Heart right ventricle (tissue), 16 donors: ENCODE results near the gene OR2A42. TPM values are rescaled to one million over a fixed set of nuclear protein-coding genes. Genes with fewer than 3 reads are reported as not detected.
"Not testable (repeated sequence)": the region's sequence is repeated elsewhere in the genome, so short reads cannot be mapped to it uniquely, and the experiment has no call there.

ENCODE experiments used
- ATAC-seq, 8 donors: fragments of 200-7000 bp; cut with Tn5 transposase; one replicate each; pipeline ENCODE4 v1.9.1; 2020; ENCODE audit warnings: mild to moderate bottlenecking in 8 of 8, moderate library complexity in 8 of 8, moderate number of reproducible peaks in 1 of 8
- DNase-seq, 2 donors: peaks; one replicate each; pipeline ENCODE4 v3.0.0-alpha.2; 2020
- H3K27ac ChIP-seq, 10 donors: fragments of 200-600 bp; sonication (generic) in 2 of 10; one replicate each; pipeline versions ENCODE4 v1.5.0 to v1.8.0; 2020 to 2022; ENCODE audit warnings: mild to moderate bottlenecking in 3 of 10
- H3K27me3 ChIP-seq, 7 donors: fragments of 200-600 bp; one replicate each; pipeline ENCODE4 v1.8.0; 2021 to 2022; ENCODE audit warnings: mild to moderate bottlenecking in 2 of 7
- H3K36me3 ChIP-seq, 9 donors: fragments of 200-600 bp; sonication (generic) in 1 of 9; one replicate each; pipeline versions ENCODE4 v1.5.0 to v1.8.0; 2020 to 2022; ENCODE audit warnings: mild to moderate bottlenecking in 2 of 9
- H3K4me1 ChIP-seq, 9 donors: fragments of 200-600 bp; sonication (generic) in 1 of 9; one replicate each; pipeline versions ENCODE4 v1.5.0 to v1.8.0; 2020 to 2022; ENCODE audit warnings: mild to moderate bottlenecking in 4 of 9
- H3K4me3 ChIP-seq, 10 donors: fragments of 200-600 bp; sonication (generic) in 2 of 10; one replicate each; pipeline versions ENCODE4 v1.5.0 to v1.8.0; 2020 to 2022; ENCODE audit warnings: mild to moderate bottlenecking in 7 of 10, moderate library complexity in 2 of 10
- H3K9me3 ChIP-seq, 11 donors: fragments of 200-600 bp in 10 of 11; sonication (generic) in 2 of 11; one replicate each; pipeline versions ENCODE4 v1.5.0 to v1.8.0; 2013 to 2022; ENCODE audit warnings: mild to moderate bottlenecking in 2 of 11, control low read depth in 1 of 11, moderate library complexity in 1 of 11
- WGBS, 2 donors: extraction: QIAGEN DNeasy Blood & Tissue Kit; methylation state at CpG; one replicate each; pipeline ENCODE4 v1.1.7; 2013; ENCODE audit warnings: inconsistent platforms in 1 of 2; 5-methylcytosine and 5-hydroxymethylcytosine counted together
- intact Hi-C, 10 donors: fragments of 100-400 bp; cut with DNase I; formaldehyde crosslinking; loops; one replicate each; pipeline versions ENCODE4 v1.11.1 to v1.14.2; 2022
- polyA plus RNA-seq, 2 donors: library from polyadenylated mRNA; stranded (reverse); fragments of 200-250 nt; gene quantifications; one replicate each; pipeline ENCODE4 v1.2.3, GENCODE V29; 2013
- total RNA-seq, 10 donors: library from RNA; stranded (reverse); fragmentation: NEBNext Ultra II Directional in 3 of 10; extraction: Animal tissue kit (Norgen Biotek cat#: 25700) in 3 of 10; gene quantifications; one replicate each; pipeline versions ENCODE4 v1.2.1 to v1.2.4, GENCODE V29; 2021 to 2023
- donor health status: Arrhythmogenic right ventricular cardiomyopathy.
- donor health status: ischemic (EF 13 %, LVEDD 7.1; RV severe dilation, severe dysfunction).
- donor health status: healthy with polysubstance abuse.
- donor health status: DM: no; HTN: yes; CAD: no.
- donor health status: DM: no; HTN: no; CAD: no.
- donor health status: ischemic (EF 25% LVEDD 6.9; RV normal size, moderate dysfunction).
- donor health status: ischemic (EF 25% LVEDD 5.7; RV mildly dilated, moderate dysfunction).
- donor health status: healthy.
- donor health status: DM: yes; HTN: yes; CAD: no.
- donor health status: Ischemic cardiomyopathy.
- donor health status: ischemic (EF 35%, LVEDD 5.7; RV mildly dilated, moderate dysfunction).
- donor health status: nonischemic (EF 11% LVEDD 7.7; RV severe dilation, severe dysfunction).
- donor health status: DM: yes; HTN: yes; CAD: no.
- donor health status: PGD.
- donor health status: ischemic (EF 29% LVEDD 5.4; RV normal size, mild dysfunction).
- donor health status: nonischemic (EF 23%, LVEDD 6.1; RV moderate dilation, normal function).

Gene OR2A42
- total and polyA plus RNA-seq, 12 donors = 0.01 to 0.07 (median 0.06) TPM; not detected in 8

DNA sequence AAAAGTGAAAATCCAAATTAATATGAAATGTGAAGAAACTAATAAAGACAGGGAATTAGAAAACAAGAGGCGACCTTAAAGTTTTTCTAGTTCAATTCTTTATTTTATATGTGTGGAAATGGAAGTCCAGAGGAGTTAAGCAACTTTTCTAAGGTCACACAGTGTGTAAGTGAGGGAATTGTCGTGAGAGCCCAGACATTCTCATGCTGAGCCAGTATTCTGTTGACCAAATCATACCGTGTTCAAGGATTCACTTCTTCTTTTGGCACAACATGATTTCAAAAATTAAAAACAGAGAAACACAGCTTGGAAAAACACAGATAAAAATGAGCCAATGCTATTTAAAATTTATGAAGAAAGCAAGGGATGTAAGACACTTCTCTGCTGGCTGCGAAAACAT, 12.5 kb downstream of the OR2A42 start:
- H3K4me3 ChIP-seq, H3K36me3 ChIP-seq, DNase-seq, ATAC-seq, H3K27ac ChIP-seq, H3K9me3 ChIP-seq, intact Hi-C loops, H3K4me1 ChIP-seq, H3K27me3 ChIP-seq: not testable (repeated sequence)
- 82 to 86% methylated on average over 3 of the region's 4 CpGs for WGBS, 2 donors

DNA sequence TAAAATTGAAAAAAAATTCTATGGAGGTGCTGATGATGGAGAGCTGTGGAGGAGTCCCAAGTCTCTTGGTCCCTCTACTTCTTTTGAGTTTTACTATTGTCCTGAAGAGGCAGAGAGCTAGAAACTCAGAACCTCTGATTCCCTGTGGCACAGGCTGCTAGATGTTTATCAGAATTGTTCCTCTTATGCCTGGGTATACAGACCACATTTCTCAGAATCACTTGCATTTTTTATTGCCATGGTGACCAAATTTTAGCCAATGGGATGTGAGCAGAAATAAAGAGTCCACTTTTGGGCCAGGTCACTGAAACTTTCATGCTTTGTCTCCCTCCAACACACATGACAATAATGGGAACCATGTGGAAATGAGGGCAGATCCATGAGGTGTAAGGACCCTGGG, 15.7 kb downstream of the OR2A42 start:
- H3K9me3 ChIP-seq, H3K27me3 ChIP-seq, DNase-seq, H3K27ac ChIP-seq, intact Hi-C loops, H3K4me3 ChIP-seq, ATAC-seq, H3K4me1 ChIP-seq, H3K36me3 ChIP-seq: not testable (repeated sequence)

- H3K4me1 ChIP-seq, H3K27me3 ChIP-seq, DNase-seq, H3K27ac ChIP-seq, ATAC-seq, intact Hi-C loops, H3K36me3 ChIP-seq, H3K4me3 ChIP-seq, H3K9me3 ChIP-seq: not testable (repeated sequence)
Observed at GRCh38 chr7:144220531-144220930, 18.9 kb downstream of the OR2A42 start.

- WGBS, 2 donors = no CpG with 5 or more reads among the region's 4 CpGs
Observed at GRCh38 chr7:144219149-144219548, 20.3 kb downstream of the OR2A42 start.

DNA sequence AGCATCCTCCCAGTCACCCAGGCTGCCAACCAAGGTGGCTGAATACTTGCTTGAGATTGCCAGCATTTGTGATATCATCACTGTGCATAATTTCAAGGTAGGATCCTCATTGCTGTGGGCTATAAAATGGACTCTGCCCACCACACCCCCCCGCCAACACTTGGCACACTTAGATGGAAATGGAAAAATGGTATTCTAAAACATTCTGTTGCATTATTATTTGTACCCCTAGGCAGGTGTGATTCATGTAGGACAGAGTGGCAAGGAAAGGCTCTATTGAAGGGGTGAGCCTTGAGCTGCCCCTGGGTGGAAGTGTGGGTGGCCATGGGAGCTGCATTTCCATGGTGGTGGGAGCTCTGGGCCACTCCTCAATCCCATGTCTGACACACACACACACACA, 20.8 kb downstream of the OR2A42 start:
- H3K4me1 ChIP-seq, ATAC-seq, intact Hi-C loops, H3K9me3 ChIP-seq, H3K4me3 ChIP-seq, H3K27ac ChIP-seq, DNase-seq, H3K36me3 ChIP-seq, H3K27me3 ChIP-seq: not testable (repeated sequence)
- 98 to 100% methylated on average over 1 of the region's 1 CpG for WGBS, 2 donors

More at GRCh38 chr7:144219149-144219548, 20.3 kb downstream of the OR2A42 start:
- intact Hi-C loops, H3K4me3 ChIP-seq, DNase-seq, ATAC-seq, H3K27me3 ChIP-seq, H3K36me3 ChIP-seq, H3K4me1 ChIP-seq, H3K27ac ChIP-seq, H3K9me3 ChIP-seq: not testable (repeated sequence)

- H3K4me1 ChIP-seq, DNase-seq, H3K36me3 ChIP-seq, H3K27ac ChIP-seq, intact Hi-C loops, H3K27me3 ChIP-seq, H3K4me3 ChIP-seq, H3K9me3 ChIP-seq: not testable (repeated sequence)
- peak in 2 of 8 donors; percentile 9 to 26 for ATAC-seq
Observed at GRCh38 chr7:144217200-144217599, 22.2 kb downstream of the OR2A42 start.

- H3K9me3 ChIP-seq, H3K27me3 ChIP-seq, H3K36me3 ChIP-seq, H3K4me3 ChIP-seq, DNase-seq, H3K4me1 ChIP-seq, H3K27ac ChIP-seq, intact Hi-C loops: not testable (repeated sequence)
- ATAC-seq = peak in 1 of 8 donors; percentile 54
- WGBS, 2 donors = no CpG with 5 or more reads among the region's 5 CpGs
Observed at GRCh38 chr7:144205306-144205705, 34.1 kb downstream of the OR2A42 start.

DNA sequence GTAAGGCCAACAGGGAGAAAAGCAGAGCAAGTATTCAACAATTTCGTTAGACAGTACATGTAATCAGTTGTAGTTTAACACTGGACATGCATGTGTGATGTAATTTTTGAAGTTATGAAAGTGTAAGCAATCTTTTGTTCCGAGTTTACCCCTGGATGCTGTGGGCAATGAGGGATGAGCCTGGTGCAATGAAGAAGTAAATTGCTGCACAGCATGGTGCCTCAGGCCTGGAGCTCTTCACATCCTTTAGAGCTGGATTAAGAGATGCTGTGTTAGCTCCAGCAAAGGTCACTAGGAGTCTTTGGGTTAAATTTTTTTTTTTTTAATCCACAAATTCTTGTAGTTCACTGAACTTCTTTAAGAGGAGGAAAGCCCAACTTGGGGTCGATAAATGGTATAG, 36.3 kb downstream of the OR2A42 start:
- H3K36me3 ChIP-seq, intact Hi-C loops, H3K4me3 ChIP-seq, H3K27ac ChIP-seq, DNase-seq, H3K27me3 ChIP-seq, H3K4me1 ChIP-seq, H3K9me3 ChIP-seq, ATAC-seq: not testable (repeated sequence)
- no CpG with 5 or more reads among the region's 3 CpGs for WGBS, 2 donors

DNA sequence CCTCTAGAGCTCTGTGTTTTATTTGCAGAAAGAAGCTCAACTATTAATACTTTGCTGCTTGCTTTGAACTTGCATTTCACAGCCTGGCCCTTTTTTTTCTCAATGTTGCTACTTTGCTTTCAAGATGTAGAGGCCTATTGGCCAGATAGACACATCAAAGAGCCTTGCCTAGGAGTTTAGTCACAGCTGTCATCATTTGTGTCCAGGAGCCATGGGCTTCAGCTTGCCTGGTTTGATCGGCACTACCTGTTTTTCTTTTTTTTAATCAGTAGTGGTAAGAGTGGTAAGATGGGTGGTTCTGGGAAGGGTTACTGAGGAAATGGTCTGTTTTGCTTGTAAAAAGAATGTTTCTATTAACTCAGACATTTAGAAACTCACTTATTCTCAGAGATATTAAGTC, 37.4 kb downstream of the OR2A42 start:
- H3K4me1 ChIP-seq, H3K4me3 ChIP-seq, ATAC-seq, DNase-seq, H3K27ac ChIP-seq, intact Hi-C loops, H3K9me3 ChIP-seq, H3K36me3 ChIP-seq, H3K27me3 ChIP-seq: not testable (repeated sequence)
- WGBS, 2 donors = no CpG with 5 or more reads among the region's 1 CpG

- H3K9me3 ChIP-seq, DNase-seq, H3K36me3 ChIP-seq, intact Hi-C loops, H3K27me3 ChIP-seq, H3K4me3 ChIP-seq, H3K4me1 ChIP-seq, ATAC-seq, H3K27ac ChIP-seq: not testable (repeated sequence)
- 67 to 74% methylated on average over 3 of the region's 4 CpGs for WGBS, 2 donors
Observed at GRCh38 chr7:144198934-144199333, 40.5 kb downstream of the OR2A42 start.

- peak within 1 kb of the TSS in 3 of 10 donors; percentile 30 to 32 (median 31) for H3K4me3 ChIP-seq
- H3K27ac ChIP-seq, H3K4me1 ChIP-seq, DNase-seq, intact Hi-C loops, H3K27me3 ChIP-seq, H3K9me3 ChIP-seq, H3K36me3 ChIP-seq: not testable (repeated sequence)
- peak; percentile 68 to 82 (median 77) for ATAC-seq
- 2% methylated on average over 8 of the region's 51 CpGs; no CpG with 5 or more reads in 1 of the 2 donors for WGBS, 2 donors
Observed at GRCh38 chr7:144195212-144195872, 44.1 kb downstream of the OR2A42 start, which contains the start of gene ARHGEF35. Gene ARHGEF35, minus strand, starts transcription at chr7:144195833. Its CDS starts 7,450 bp downstream, at chr7:144188383.

DNA sequence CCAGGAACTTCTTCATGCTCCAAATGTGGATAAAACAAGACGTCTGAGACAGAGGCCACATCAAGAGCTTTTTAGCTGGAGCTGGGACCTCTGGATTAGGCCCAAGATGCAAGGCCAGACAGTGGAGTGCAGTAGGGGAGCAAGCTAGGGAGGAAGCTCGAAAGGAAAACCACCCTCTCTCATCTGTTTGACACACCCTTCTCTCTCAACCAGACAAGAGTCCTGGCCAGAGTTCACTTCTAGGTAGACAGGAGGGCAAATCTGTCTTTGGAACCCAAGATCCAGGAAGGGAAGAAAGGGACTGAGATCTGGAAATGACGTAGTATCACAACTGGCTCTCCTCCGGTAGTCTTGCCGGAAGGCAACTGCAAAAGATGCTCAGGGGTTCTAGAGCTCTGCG, 45.0 kb downstream of the OR2A42 start:
- H3K36me3 ChIP-seq, intact Hi-C loops, DNase-seq, H3K27me3 ChIP-seq, H3K9me3 ChIP-seq, H3K27ac ChIP-seq, H3K4me1 ChIP-seq, H3K4me3 ChIP-seq: not testable (repeated sequence)
- peak in 1 of 8 donors; percentile 10 for ATAC-seq
- no CpG with 5 or more reads among the region's 6 CpGs for WGBS, 2 donors
